A549 (cell line): Measurements from ENCODE around the gene OR6B3. TPM values are rescaled to one million over a fixed set of nuclear protein-coding genes. Genes with fewer than 3 reads are reported as not detected.

Experiments used
- ATAC-seq, 2 experiments: fragments of 200-7000 bp in 1 of 2; fragments of >200 bp in 1 of 2; cut with Nextera tagmentation in 1 of 2; cut with Tn5 transposase in 1 of 2; 3 replicates each; pipeline versions ENCODE4 v1.8.0 to v1.9.1; 2018 to 2020; ENCODE audit warnings: mild to moderate bottlenecking in 1 of 2, moderate library complexity in 1 of 2
- CTCF ChIA-PET: fragments of 300-600 bp; sonication (Branson Sonifier 250); formaldehyde crosslinking; extraction: SDS; loops from one replicate; lab custom pipeline; 2021; ENCODE audit warnings: antibody characterized with exemption, inconsistent platforms; lab: Yijun Ruan, JAX
- POLR2A ChIA-PET: fragments of 350-600 bp; formaldehyde crosslinking; extraction: SDS; loops from one replicate; lab custom pipeline; 2021; ENCODE audit warnings: antibody characterized with exemption, inconsistent platforms; lab: Yijun Ruan, JAX
- DNase-seq, 2 experiments: peaks; one replicate each; pipeline versions ENCODE4 v3.0.0 to v3.0.0-alpha.2; 2011 to 2016; ENCODE audit warnings: low read depth in 1 of 2, low spot score in 1 of 2
- FAIRE-seq: peaks from 2 replicates; lab custom pipeline; 2011; peaks lifted over from hg19 to GRCh38; lab: Jason Lieb, UNC
- H3K27ac ChIP-seq, 2 experiments: fragments of >200 bp; sonication (Bioruptor Twin); formaldehyde crosslinking; 3 replicates each; pipeline ENCODE4 v1.5.1; 2016 to 2017
- H3K4me1 ChIP-seq: fragments of >200 bp; sonication (Bioruptor Twin); formaldehyde crosslinking; 3 replicates; pipeline ENCODE4 v1.6.1; 2016
- H3K4me2 ChIP-seq: fragments of >200 bp; sonication (Bioruptor Twin); formaldehyde crosslinking; 3 replicates; pipeline ENCODE4 v1.6.1; 2016
- H3K4me3 ChIP-seq: fragments of >200 bp; sonication (Bioruptor Twin); formaldehyde crosslinking; 3 replicates; pipeline ENCODE4 v1.5.1; 2016
- H3K9me3 ChIP-seq: fragments of >200 bp; sonication (Bioruptor Twin); formaldehyde crosslinking; 3 replicates; pipeline ENCODE4 v1.6.1; 2016
- CBX2 ChIP-seq: fragments of 200-600 bp; sonication (generic); IDR thresholded peaks from 2 replicates; pipeline ENCODE4 v1.6.1; 2016; ENCODE audit warnings: low read depth, mild to moderate bottlenecking, borderline replicate concordance
- CHD2 ChIP-seq: fragments of 150-350 bp; IDR thresholded peaks from 2 replicates; pipeline ENCODE4 v1.6.1; 2014; ENCODE audit warnings: low read length; ENCODE audit not compliant: partially characterized antibody
- CHD4 ChIP-seq: fragments of 200-600 bp; sonication (generic); IDR thresholded peaks from 2 replicates; pipeline ENCODE4 v1.6.1; 2016; ENCODE audit warnings: antibody characterized with exemption, mild to moderate bottlenecking, borderline replicate concordance
- EHF ChIP-seq: fragments of 250-450 bp; sonication (Bioruptor Pico); IDR thresholded peaks from 2 replicates; pipeline ENCODE4 v1.5.0; 2020; ENCODE audit warnings: mild to moderate bottlenecking
- EHMT2 ChIP-seq: fragments of 200-600 bp; sonication (generic); IDR thresholded peaks from 2 replicates; pipeline ENCODE4 v1.6.1; 2016; ENCODE audit warnings: antibody characterized with exemption, low read depth, mild to moderate bottlenecking, moderate library complexity
- FOSB ChIP-seq: fragments of 250-450 bp; sonication (Bioruptor Pico); IDR thresholded peaks from 2 replicates; pipeline ENCODE4 v1.5.0; 2020; ENCODE audit warnings: mild to moderate bottlenecking, moderate library complexity
- GATA3 ChIP-seq: IDR thresholded peaks from 2 replicates; pipeline ENCODE4 v1.6.1; 2012; ENCODE audit warnings: borderline replicate concordance
- HOXA7 ChIP-seq: fragments of 250-450 bp; sonication (Bioruptor Pico); IDR thresholded peaks from 2 replicates; pipeline ENCODE4 v1.5.0; 2020; ENCODE audit warnings: mild to moderate bottlenecking, moderate library complexity
- HOXB13 ChIP-seq: fragments of 250-450 bp; sonication (Bioruptor Pico); IDR thresholded peaks from 2 replicates; pipeline ENCODE4 v1.5.0; 2020; ENCODE audit warnings: low read depth, mild to moderate bottlenecking, moderate library complexity
- KDM1A ChIP-seq: fragments of 200-600 bp; sonication (generic); IDR thresholded peaks from 2 replicates; pipeline ENCODE4 v1.6.1; 2016; ENCODE audit warnings: low read depth, mild to moderate bottlenecking
- KDM5A ChIP-seq: fragments of 200-600 bp; sonication (generic); IDR thresholded peaks from 2 replicates; pipeline ENCODE4 v1.6.1; 2016; ENCODE audit warnings: antibody characterized with exemption, mild to moderate bottlenecking
- MAFK ChIP-seq: fragments of 450-650 bp; IDR thresholded peaks from 2 replicates; pipeline ENCODE4 v1.6.1; 2014; ENCODE audit not compliant: partially characterized antibody
- MYC ChIP-seq: IDR thresholded peaks from 2 replicates; pipeline ENCODE4 v1.6.1; 2012; ENCODE audit warnings: mild to moderate bottlenecking, inconsistent platforms, low read length, improper control_type of control experiment, borderline replicate concordance
- NPAS2 ChIP-seq: fragments of 250-450 bp; sonication (Bioruptor Pico); IDR thresholded peaks from 2 replicates; pipeline ENCODE4 v1.8.0; 2022; ENCODE audit warnings: mild to moderate bottlenecking, moderate library complexity, borderline replicate concordance
- PHF8 ChIP-seq: fragments of 200-600 bp; sonication (generic); IDR thresholded peaks from 2 replicates; pipeline ENCODE4 v1.6.1; 2016; ENCODE audit warnings: low read depth, mild to moderate bottlenecking, antibody characterized with exemption, moderate library complexity, borderline replicate concordance
- RAD21 ChIP-seq, 2 experiments: fragments of >200 bp in 1 of 2; sonication (Bioruptor Twin) in 1 of 2; formaldehyde crosslinking in 1 of 2; IDR thresholded peaks in 1 of 2; conservative IDR thresholded peaks in 1 of 2; 2 replicates in 1 of 2; 3 replicates in 1 of 2; pipeline ENCODE4 v1.6.1; 2012 to 2018; ENCODE audit warnings: inconsistent platforms in 1 of 2
- RARB ChIP-seq: fragments of 250-450 bp; sonication (Bioruptor Pico); IDR thresholded peaks from 2 replicates; pipeline ENCODE4 v1.8.0; 2021; ENCODE audit warnings: mild to moderate bottlenecking, moderate library complexity
- RCOR1 ChIP-seq: fragments of 150-350 bp; IDR thresholded peaks from 2 replicates; pipeline ENCODE4 v1.6.1; 2014; ENCODE audit warnings: antibody characterized with exemption, low read length, low read depth
- SMC3 ChIP-seq: fragments of >200 bp; sonication (Bioruptor Twin); formaldehyde crosslinking; IDR thresholded peaks from 3 replicates; pipeline ENCODE4 v1.6.1; 2018; ENCODE audit warnings: inconsistent platforms
- TFCP2L1 ChIP-seq: fragments of 250-450 bp; sonication (Bioruptor Pico); IDR thresholded peaks from 2 replicates; pipeline ENCODE4 v1.5.0; 2021; ENCODE audit warnings: mild to moderate bottlenecking
- TP53 ChIP-seq: fragments of 250-450 bp; sonication (Bioruptor Pico); IDR thresholded peaks from 2 replicates; pipeline ENCODE4 v1.5.0; 2021; ENCODE audit warnings: mild to moderate bottlenecking, moderate library complexity
- ZFP36 ChIP-seq: fragments of 450-650 bp; IDR thresholded peaks from 2 replicates; pipeline ENCODE4 v1.6.1; 2014; ENCODE audit warnings: borderline replicate concordance; ENCODE audit not compliant: partially characterized antibody
- ZNF302 ChIP-seq: fragments of 250-450 bp; sonication (Bioruptor Pico); IDR thresholded peaks from 2 replicates; pipeline ENCODE4 v1.9.0; 2021; ENCODE audit warnings: inconsistent platforms, mild to moderate bottlenecking, moderate library complexity
- WGBS: methylation state at CpG from one replicate; pipeline ENCODE4 v1.1.6; 2017; ENCODE audit errors: missing lambda C conversion rate; 5-methylcytosine and 5-hydroxymethylcytosine counted together
- polyA plus RNA-seq, 4 experiments: library from polyadenylated mRNA; depleted of rRNA in 3 of 4; stranded (reverse); fragments of >200 nt; fragmentation: RNase III in 1 of 4; extraction: RNeasy Plus Mini Kit Qiagen cat#74134 plus additional on column Dnase treatment in 1 of 4; gene quantifications; 2 replicates in 3 of 4; 3 replicates in 1 of 4; pipeline ENCODE4 v1.2.3, GENCODE V29; 2011 to 2017
- TF ChIP-seq, protein P1 (sequence below): fragments of >200 bp; sonication (Bioruptor Twin); formaldehyde crosslinking; IDR thresholded peaks from 2 replicates; pipeline ENCODE4 v1.6.1; 2016
- TF ChIP-seq, protein P2 (sequence below): fragments of 250-450 bp; sonication (Bioruptor Pico); IDR thresholded peaks from 2 replicates; pipeline ENCODE4 v1.5.0; 2020; ENCODE audit warnings: low read depth, mild to moderate bottlenecking, moderate library complexity
- TF ChIP-seq, protein P3 (sequence below): fragments of 150-350 bp; IDR thresholded peaks from 2 replicates; pipeline ENCODE4 v1.6.1; 2014; ENCODE audit warnings: low read depth, mild to moderate bottlenecking, low read length
- TF ChIP-seq, protein P4 (sequence below): fragments of >200 bp; sonication (Bioruptor Twin); formaldehyde crosslinking; IDR thresholded peaks from 3 replicates; pipeline ENCODE4 v1.6.1; 2016

The OR6B3 gene
- polyA plus RNA-seq, 2 of the 4 experiments (the other 2 are of a cell fraction), result not detected

DNA sequence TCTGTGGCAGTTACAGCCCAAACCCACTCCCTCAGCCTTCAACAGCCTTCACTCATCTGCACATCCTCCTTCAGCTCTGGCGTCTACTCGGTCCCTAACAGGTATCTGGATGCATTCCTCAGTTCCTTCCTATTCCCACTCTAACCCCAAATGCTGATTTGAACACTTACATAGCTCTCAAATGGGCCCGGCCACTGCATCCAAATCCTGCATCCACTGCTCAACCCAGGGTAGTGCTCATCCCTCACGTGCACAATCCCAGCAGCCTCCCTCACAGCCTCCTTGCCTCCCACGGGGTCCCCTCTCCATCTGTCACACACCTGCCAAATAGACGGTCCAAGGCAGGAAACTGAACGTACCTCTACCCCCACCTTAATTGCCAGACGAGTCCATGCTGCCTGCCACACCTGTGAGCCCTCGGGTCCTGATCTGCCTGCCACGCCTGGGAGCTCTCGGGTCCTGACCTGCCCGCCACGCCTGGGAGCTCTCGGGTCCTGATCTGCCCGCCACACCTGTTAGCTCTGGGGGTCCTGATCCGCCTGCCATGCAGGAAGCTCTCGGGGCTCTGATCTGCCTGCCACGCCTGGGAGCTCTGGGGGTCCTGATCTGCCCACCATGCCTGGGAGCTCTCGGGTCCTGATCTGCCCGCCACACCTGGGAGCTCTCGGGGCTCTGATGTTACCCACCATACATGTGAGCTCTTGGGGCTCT is 9.9 kb downstream of the OR6B3 start:
- ChIA-PET POLR2A (no interaction called here), CTCF (interaction anchor here (0.7 to 1.8 kb wide), 5 partner anchors 11 to 100 kb away, joined by 3 to 11 read pairs (median 4); no protein-coding TSS in a partner anchor)
- H3K9me3 ChIP-seq, result peaks cover 3% of the 10 kb centered on the region; the same call in 1 of the 3 replicates
- TF ChIP-seq NPAS2 (CRISPR knock-in tag) (no peak), ZFP36 (no peak), MAFK (no peak), EHMT2 (no peak), TFCP2L1 (CRISPR knock-in tag) (no peak), TP53 (no peak), CHD4 (no peak), MYC (no peak), EHF (no peak), KDM1A (no peak), GATA3 (no peak)
- TF ChIP-seq, protein P1, sequence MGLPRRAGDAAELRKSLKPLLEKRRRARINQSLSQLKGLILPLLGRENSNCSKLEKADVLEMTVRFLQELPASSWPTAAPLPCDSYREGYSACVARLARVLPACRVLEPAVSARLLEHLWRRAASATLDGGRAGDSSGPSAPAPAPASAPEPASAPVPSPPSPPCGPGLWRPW, result no peak
- TF ChIP-seq, protein P2, sequence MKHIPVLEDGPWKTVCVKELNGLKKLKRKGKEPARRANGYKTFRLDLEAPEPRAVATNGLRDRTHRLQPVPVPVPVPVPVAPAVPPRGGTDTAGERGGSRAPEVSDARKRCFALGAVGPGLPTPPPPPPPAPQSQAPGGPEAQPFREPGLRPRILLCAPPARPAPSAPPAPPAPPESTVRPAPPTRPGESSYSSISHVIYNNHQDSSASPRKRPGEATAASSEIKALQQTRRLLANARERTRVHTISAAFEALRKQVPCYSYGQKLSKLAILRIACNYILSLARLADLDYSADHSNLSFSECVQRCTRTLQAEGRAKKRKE (CRISPR knock-in tag), result no peak
- H3K4me1 ChIP-seq, result no peaks in the 10 kb centered on the region
- ATAC-seq (no peak), DNase-seq (no peak), FAIRE-seq (no peak)
- no peak overlapping the region for H3K4me2 ChIP-seq
- 11% methylated on average over 14 of the region's 21 CpGs for WGBS
- no peak overlapping the region for H3K4me3 ChIP-seq
- H3K27ac ChIP-seq, result no peak overlapping the region

DNA sequence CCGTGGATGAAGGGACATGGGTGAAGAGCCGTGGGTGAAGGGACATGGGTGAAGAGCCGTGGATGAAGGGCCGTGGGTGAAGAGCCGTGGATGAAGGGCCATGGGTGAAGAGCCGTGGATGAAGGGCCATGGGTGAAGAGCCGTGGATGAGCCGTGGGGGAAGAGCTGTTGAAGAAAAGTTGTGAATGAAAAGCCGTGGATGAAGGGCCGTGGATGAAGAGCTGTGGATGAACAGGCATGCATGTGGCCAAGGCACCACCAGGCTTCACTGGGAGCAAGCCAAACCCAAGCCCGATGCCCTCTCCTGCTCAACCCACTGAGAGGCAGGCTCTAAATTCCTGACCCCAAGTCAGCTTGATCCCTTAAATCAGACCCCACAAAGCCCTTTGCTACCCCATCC is 10.6 kb downstream of the OR6B3 start:
- H3K27ac ChIP-seq, result no peak overlapping the region
- WGBS, result 9% methylated on average over 11 of the region's 11 CpGs
- no peak for ATAC-seq
- no peak for FAIRE-seq
- ChIA-PET CTCF (interaction anchor here (0.7 to 1.8 kb wide), 3 partner anchors 19 to 101 kb away, joined by 3 to 11 read pairs (median 5); no protein-coding TSS in a partner anchor), POLR2A (no interaction called here)
- no peak overlapping the region for H3K4me2 ChIP-seq
- H3K4me1 ChIP-seq, result no peaks in the 10 kb centered on the region
- no peak overlapping the region for H3K4me3 ChIP-seq
- peaks cover 3% of the 10 kb centered on the region; the same call in 1 of the 3 replicates for H3K9me3 ChIP-seq
- no peak for DNase-seq
- TF ChIP-seq SMC3, result no peak
- TF ChIP-seq ZFP36, result no peak
- no peak for TF ChIP-seq RAD21 (conservative IDR thresholded peaks at IDR 0.05 in 1 of 2, IDR thresholded peaks at IDR 0.05 in 1 of 2)
- TF ChIP-seq FOSB, result no peak
- TF ChIP-seq, protein P1, result no peak
- no peak for TF ChIP-seq RARB
- TF ChIP-seq, protein P3, sequence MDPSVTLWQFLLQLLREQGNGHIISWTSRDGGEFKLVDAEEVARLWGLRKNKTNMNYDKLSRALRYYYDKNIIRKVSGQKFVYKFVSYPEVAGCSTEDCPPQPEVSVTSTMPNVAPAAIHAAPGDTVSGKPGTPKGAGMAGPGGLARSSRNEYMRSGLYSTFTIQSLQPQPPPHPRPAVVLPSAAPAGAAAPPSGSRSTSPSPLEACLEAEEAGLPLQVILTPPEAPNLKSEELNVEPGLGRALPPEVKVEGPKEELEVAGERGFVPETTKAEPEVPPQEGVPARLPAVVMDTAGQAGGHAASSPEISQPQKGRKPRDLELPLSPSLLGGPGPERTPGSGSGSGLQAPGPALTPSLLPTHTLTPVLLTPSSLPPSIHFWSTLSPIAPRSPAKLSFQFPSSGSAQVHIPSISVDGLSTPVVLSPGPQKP, result no peak
- TF ChIP-seq HOXB13 (CRISPR knock-in tag), result no peak
- no peak for TF ChIP-seq RCOR1
- TF ChIP-seq, protein P4, sequence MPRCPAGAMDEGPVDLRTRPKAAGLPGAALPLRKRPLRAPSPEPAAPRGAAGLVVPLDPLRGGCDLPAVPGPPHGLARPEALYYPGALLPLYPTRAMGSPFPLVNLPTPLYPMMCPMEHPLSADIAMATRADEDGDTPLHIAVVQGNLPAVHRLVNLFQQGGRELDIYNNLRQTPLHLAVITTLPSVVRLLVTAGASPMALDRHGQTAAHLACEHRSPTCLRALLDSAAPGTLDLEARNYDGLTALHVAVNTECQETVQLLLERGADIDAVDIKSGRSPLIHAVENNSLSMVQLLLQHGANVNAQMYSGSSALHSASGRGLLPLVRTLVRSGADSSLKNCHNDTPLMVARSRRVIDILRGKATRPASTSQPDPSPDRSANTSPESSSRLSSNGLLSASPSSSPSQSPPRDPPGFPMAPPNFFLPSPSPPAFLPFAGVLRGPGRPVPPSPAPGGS, result no peak
- no peak for TF ChIP-seq KDM5A
- no peak for TF ChIP-seq CHD4
- no peak for TF ChIP-seq CHD2
- TF ChIP-seq CBX2, result no peak
- TF ChIP-seq PHF8, result no peak
- TF ChIP-seq MAFK, result no peak
- no peak for TF ChIP-seq ZNF302 (CRISPR knock-in tag)
- TF ChIP-seq HOXA7 (CRISPR knock-in tag), result no peak
